GM20431 (cell line): ENCODE results near the gene CSF1.

Source experiments
- in situ Hi-C: fragments of 300-500 bp; cut with MseI, MboI; formaldehyde crosslinking; loops from one replicate; pipeline ENCODE4 v1.15.0; 2020; ENCODE audit warnings: low sequenced_read_pairs; ENCODE audit not compliant: unreplicated experiment

Gene CSF1

DNA sequence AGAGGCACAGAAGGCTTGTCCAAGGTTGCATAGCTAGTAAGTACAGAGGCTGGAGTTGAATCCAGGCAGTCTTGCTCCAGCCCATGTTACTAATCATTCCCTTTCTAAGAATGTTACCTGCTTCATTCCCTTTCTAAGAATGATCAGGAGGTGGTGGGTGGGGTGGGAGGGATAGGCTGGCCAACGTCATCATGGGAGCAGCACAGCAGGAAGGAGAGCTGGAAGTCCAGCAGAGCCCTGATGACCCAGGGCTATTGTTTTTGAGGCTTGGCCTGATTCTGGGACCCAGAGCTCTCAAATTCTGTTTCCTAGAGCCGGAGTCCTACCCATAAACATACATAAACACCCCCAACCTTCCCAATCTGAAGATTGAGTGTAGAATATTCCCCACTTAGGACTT is 11.8 kb upstream of the CSF1 start:
- in situ Hi-C loops, result no loop called here

DNA sequence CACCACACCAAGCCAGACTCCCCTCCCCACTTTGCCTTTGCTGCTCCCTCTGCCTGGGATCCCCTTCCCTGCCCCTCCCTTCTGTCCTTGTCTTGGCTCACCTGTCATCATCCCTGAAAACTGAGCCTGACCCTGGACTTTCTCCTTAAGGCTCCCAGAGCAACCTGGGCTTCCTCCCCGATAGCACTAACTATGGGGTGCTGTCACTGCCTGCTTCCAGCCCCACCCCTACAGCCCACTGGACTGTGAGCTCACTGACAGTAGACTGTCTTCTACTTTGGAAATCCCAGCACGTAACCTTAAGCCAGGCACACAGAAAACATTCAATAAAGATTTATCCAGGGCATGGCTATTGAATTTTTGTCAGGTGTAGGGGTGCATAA is 9.5 kb upstream of the CSF1 start:
- in situ Hi-C loops, result no loop called here

DNA sequence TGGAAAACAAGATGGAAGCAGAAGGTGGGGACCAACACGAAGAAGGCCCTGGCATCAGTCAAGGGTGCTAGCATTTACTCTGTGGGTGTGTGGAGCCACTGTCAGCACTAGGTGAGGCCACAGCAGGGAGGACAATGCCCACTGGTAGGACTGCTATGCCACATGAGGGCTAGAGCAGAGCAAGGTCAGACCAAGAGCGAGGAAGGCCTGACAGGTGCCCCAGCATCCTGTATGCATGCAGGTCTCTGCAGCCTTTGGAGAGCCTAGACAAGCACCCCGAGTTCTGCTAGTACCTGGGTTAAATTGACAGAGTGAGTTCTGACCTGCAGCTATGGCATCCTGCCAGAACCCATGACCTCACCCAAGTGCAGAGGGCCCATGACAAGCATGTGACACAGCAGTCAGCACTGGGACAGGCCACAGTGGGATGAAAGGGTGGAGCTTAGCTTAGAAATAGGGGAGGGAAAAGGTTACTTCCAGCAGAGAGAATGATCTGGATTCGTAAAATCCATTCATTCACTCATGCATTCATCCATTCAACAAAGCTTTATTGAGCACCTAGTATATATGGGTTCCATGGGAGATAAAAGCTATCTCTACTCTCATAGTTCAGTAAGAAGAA is 9.0 kb upstream of the CSF1 start:
- in situ Hi-C loops, result no loop called here

DNA sequence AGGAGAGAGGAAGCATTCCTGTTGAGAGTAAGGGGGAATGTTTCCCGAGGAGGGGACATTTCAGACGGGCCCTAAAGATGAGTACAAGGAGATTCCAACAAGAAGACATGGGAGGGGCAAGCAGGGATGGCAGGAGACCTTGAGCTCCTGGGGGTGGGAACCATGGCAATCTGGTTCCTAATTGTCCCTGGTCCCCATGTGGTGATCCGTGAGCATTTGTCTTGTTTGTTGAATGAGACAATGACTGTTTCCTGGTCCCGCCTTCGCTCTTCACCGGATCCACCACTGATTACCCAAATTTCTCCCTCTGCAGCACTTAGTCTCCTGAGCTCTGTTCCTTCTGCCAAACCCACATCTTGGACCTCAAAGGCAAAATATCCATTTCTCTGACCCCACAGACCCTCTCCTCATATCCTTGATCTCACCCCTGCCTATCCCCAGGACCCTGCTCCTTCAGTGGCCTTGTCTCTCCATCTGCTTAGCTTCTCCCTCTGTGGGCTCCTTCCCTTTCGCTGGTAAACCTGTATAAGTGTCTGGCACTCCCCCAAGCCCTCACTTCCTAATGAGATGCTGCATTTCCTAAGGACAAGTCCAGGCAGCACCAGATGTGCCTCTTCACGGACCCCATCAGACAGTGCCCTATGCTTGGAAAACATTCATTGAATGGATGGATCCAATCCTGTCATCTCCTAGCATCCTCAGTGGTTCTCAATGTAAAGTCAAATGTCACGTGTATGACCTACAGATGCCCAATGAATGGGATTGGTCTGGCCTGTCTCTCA is 8.3 kb upstream of the CSF1 start:
- in situ Hi-C loops, result no loop called here

DNA sequence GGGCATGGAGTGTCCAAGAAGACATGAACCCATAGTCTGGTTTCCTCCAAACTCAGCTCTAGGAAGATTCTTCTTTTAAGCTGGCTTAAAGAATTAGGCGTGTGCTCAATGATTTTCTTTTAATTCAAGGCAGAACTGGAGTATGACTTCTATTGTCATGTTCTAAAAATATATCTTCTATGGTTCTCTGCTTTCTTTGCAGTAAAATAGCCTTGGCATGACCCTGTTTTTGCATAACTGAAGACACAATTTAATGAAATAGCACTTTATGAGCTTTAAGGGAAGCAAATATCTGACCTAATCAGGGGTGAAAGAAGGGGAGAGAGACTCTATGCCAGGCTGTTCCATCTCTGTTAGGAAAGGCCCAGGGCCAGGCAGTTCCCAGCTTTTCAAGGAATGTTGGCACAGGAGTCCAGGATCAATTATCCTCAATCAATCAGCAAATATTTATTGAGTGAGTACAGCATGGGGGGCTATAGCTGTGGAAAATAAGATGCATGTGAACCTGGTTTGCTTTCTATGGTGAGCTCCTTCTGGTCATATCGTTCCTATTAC is 7.2 kb upstream of the CSF1 start:
- in situ Hi-C loops, result no loop called here

DNA sequence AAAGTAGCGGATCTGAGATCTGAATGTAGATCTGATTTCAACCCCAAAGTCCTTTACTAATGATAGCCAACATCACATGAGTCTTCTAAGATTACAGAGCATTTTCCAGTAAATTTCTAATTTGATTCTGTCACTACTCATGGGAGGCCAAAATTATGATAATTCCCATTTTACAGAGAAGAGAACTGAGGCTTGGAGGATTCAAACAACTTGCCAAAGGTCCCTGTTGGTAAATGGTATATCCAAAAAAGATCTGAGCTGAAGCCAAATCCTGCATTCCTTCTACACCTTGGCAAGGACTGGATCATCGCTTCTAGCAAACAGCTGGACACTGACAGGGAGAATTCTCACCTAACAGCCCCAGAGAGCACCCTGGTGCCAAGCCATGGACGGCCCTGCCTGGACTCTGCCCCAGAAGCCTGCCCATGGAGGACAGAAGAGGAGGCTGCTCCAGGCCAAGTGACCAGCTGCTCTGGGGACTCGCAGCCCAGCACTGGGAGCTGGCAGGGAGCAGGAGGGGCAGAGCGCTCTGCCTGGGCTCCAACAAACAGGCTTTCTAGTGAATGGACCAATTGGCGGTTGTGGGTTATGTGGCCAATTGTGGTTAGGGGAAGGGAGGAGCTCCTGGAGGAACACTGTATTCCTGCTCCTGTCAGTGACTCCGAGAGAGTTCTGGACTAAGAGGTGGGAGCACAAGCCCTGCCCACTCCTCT is 6.4 kb upstream of the CSF1 start:
- in situ Hi-C loops, result no loop called here

DNA sequence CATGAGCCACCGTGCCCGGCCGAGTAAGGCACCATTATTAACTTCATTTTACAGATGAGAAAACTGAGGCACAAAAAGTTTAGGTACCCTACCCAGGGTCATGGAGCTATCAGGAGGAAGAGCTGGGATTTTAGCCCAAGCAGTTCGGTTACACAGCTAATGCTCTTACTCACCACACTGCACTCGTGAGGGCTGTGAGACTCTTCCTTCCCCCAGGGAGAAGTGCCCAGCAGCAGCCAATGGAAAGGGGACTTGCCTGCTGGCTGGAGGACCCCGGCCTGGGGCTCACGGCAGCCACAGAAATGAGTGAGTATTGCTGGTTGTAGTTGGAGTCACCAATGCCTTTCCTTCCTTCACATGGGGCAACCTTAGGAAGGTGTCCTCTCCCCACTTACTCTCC is 5.2 kb upstream of the CSF1 start:
- in situ Hi-C loops, result no loop called here

DNA sequence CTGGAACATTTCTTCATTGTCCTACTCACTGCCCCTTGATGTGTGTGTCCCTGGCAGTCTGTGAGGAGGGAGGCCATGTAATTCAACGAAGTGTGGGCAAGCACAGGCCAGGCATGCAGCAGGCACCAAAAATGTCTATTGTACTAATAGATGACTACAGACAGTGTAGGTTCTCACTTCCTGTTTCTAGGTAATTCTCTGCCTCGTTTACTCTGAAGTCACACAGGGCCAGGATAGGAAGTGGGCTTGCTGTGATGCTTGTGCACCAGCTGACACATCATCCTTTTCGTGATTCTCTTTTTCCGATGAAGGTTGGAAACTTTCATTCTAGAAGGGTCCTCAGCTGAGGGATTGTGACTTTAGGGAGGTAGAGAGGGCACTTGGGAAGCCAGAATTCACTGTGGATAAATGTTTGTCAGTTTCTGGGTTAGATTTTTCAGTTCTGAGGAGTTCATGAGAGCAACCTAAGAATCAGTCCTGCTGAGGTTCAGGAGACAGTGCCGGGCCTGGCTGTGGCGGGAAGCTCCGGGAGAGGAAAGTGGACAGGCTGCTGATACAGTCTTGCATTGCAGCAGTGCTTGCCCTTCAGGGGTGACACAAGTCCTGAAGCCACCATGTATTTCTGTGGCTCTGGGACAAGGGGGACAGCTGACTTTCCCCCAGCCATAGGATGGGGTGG is 4.3 kb upstream of the CSF1 start:
- in situ Hi-C loops, result no loop called here

DNA sequence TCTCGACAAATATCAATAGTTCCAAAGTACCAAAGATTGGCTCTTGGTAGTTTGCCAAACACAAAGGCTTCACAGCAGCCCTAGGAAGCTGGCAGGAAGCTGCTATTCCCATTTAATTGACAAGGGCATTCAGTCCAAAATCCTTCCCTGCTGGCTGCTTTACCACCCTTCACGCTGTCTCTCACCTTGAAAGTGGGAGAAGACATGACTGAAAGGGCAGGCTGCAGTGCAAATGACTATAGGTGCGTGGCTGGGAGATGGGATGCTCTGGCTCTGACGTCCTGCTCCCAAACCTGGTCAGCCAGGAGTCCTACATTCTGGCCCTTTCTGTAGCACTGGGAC is 3.8 kb upstream of the CSF1 start:
- in situ Hi-C loops, result no loop called here

DNA sequence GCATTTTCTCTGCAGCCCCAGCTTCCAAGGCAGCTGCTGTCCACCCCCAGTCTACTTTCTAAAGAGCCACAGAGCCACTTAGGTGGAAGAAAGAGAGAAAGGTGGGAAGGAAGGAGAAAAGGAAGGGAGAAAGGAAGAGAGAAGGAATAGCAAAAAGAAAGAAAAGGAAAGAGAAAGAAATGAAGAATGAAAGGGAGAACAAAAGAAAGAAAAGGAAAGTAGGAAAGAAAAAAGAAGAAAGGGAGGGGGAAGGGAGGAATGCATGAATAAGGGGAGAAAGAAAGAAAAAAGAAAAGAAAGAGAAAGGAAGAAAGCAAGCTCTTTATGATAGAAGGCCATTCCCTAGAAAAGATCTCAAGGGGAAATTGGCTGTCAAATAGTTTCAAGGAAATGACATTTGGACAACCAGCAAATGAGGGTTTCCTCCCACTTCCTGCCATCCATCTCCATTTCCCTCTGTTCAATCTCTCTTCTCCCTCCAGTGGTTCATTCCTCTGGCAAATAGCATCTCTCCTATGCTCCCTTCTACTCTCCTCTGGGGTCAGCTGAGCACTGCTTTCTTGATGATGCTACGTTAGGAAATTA is 3.4 kb upstream of the CSF1 start:
- in situ Hi-C loops, result no loop called here

DNA sequence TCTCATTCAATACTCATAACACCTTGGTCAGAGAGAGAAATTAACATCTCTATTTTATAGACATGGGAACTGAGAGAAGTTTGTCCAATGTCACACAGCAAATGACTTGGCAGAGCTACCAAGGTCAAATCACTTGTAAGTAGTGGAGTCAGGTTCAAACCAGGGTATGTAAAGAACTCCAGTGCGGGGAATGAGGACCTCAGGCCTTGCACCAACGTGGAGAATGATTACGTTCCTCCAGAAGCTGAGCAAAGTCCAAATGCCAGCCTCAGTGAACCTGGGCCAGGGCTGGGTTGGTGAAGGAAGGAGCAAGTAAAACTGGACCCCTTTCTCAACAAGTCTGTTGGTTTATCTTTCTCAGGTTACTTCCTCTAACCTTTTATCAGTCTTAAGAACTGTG is 1.8 kb upstream of the CSF1 start:
- in situ Hi-C loops, result no loop called here

DNA sequence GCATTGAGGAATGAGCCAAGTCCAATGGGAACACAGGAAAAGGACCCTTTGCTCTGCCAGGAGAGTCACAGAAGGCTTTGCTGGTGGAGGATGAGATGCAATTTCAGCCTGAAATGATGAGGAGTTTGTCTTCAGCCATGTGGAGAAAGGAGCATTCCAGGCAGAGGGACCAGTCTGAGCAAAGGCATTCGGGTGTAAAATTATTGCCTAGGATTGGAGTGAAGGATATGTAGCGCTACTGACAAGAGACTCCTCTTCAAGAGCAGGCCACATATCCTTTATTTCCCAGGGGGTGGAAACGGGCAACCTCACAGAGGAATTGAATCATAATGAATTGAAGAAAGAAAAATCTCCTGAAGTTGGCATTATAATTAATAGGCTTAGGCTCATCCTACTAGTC is 1.1 kb upstream of the CSF1 start:
- in situ Hi-C loops, result no loop called here

DNA sequence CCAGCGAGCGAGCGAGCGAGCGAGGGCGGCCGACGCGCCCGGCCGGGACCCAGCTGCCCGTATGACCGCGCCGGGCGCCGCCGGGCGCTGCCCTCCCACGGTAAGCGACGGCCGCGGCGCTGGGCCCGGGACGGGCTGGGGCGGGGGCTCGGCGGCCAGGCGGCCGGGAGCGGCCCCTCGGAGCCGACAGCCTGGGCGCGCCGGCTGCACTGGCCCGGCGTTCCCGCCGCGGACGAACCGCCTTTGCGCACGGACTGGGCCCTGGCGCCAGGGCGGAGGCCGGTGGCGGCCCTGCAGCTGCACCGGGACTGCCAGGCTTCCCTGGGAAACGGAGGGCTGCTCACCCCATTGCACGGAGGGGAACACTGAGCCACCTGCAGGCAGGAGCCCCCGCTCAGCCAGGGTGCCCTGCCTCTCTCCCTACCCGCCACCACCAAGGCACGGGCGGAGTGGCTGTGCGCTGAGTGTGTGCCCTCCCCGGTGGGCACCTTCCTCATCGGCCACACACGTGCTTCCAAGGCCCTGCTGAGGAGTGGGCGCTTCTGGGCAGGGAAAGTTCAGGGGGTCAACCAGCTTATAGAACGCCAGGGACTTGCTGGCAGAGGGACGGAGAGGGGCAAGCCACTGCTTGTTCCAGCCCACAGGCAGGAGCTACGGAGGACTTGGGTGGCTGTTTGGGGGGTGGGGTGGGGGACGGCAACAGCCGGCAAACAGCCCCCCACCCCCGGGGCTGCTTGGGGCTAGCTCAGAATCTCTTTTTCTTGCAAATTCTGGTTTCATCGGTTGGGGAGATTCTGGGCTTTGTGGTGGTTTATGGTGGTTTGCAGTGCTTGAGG is 532 bp downstream of the CSF1 start:
- in situ Hi-C loops, result no loop called here

DNA sequence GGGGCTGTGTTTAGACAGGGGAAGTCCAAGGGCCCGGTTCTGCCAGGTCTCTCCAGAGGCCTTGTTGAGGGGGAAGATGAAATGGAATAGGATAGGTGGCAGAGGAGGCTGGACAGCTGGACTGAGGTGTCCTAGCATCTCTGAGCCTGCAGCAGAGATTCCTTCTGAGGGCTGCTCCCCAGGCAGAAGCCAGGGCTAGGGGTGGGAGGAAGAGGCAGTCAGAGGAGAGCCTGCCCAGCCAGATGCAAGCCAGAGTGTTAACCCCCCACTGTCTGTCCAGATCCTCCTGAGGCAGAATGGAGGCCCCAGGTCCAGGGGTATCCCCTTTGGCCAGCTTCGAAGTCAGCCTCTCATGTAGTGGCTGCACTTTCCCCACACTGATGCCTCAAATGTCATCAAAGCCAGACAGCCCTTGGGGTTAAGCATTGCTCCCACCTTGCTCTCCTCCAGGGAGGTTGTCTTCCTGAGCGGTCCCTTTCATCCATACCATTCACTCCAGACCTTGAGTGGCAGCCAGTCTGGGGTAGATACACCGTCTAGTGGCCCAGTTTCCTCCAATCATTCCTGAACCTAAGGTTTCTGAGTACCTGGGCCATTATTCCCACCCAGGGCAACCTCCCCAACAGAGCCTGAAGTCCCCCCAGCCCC is 1.7 kb downstream of the CSF1 start:
- in situ Hi-C loops, result no loop called here

DNA sequence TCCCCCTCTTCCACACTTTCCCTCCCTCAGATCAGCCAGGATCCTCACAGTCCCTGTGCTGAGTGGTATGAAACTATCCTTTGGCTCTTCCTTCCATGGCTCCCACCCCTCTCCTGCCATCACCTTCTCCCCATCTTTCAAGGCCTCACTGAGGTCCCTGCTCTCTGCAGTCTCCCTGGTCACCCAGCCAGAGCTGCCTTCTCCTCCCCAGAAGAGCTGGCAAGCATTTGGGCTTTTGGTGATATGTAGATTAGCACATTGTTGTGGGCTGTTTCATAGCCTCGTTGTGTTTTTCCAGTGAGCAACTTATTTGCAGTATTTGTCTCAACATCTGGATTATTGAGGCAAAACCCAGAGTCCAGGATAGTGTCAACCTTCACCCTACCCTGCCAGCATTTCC is 2.2 kb downstream of the CSF1 start:
- in situ Hi-C loops, result no loop called here

DNA sequence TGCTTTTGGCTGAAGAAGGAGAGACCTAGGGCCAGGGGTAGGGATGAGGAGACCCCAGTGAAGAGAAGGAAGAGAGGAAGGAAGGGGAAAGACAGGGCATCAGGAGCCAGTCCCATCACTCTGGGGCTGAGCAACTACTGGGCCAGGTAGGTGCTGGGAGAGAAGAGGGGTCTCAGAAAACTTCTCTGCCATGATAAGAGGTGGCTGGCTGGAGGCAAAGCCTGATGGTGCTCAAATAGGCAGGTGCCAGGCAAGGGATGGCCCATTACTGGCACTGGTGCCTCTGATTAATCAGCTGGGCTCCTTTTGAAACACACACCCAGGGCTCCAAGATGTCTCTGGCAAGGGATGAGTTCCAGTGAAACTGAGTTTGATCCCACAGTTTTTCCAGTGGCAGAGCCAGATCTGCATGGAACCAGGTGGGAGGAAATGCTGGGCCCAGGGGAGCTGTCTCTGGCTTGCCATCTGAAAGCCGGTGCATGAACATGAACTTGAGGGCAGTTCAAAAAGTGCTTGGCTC is 2.8 kb downstream of the CSF1 start:
- in situ Hi-C loops, result no loop called here

DNA sequence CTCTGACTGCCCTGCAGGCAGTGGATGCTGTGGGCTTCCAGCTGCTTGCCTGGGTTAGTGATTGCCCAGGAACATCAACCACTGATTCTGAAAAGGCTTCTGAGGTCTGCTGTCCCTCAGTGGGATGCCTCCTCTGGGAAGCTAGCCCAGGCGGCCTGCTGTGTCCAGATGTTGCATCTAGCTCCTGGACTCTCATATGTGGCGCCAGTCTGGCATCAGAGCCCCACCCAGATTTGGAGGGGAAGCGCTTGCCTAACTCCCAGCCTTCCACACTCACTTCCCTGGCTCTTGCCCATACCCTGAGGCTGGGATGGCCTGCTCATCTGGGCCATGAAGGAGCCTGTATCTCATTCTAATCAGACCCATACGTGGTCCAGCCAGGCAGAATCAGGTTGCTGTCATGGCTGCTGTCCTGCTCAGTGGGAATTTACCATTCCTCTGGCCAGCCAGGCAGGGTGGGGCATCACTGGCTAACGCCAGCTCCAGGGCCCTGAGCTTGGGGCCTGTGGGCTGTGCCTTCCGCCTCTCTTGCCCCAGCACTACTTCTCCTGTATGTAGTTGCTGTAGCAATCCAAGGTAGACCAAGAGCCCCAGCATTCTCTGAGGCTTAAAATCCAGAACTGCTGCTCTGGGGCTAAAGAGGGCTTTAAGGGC is 4.1 kb downstream of the CSF1 start:
- in situ Hi-C loops, result no loop called here

DNA sequence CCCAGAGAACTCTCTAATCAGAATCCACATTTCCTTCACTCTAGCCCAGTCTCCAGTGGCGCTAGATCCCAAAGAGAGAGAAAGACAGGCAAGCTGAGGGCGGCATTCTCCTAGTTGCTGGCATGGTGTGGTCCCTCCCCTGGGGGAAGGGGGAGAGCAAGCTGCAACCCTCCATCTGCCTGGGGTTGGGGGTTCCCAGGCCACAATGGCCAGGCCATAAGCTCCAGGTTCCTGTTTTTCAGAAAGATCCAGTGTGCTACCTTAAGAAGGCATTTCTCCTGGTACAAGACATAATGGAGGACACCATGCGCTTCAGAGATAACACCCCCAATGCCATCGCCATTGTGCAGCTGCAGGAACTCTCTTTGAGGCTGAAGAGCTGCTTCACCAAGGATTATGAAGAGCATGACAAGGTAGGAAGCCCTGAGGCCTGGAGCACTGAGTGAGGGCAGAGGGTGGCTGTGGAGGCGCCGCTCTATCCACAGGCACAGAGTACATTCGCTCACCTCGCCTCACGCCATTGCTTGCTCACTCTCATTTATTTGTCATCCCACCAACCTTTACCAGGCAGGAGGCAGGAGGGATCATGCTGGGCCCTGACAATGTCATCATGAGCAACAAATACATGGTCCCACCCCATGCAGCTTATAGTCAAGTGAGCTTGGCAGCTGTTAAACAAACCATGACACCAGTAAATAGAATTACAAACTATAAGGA is 6.6 kb downstream of the CSF1 start:
- in situ Hi-C loops, result no loop called here
